Measurements from ENCODE around the gene PHKA2. TPM values are rescaled to one million over a fixed set of nuclear protein-coding genes. Genes with fewer than 3 reads are reported as not detected.
A peak's percentile ranks its signal among the peaks of the same experiment; 100 is the strongest.

Gene PHKA2
- polyA plus RNA-seq, 2 of the 4 experiments (the other 2 are of a cell fraction): 16.1 to 21.2 TPM

GRCh38 chrX:18894156-18894555, 89.8 kb downstream of the PHKA2 start:
- DNase-seq (ENCODE audit: low read depth in 1 of 2, low spot score in 1 of 2) (no peak), ATAC-seq (no peak), FAIRE-seq (no peak)
- H3K4me1 ChIP-seq: no peaks in the 10 kb centered on the region
- no peaks in the 10 kb centered on the region for H3K9me3 ChIP-seq
- TF ChIP-seq RAD21 (conservative IDR thresholded peaks at IDR 0.05 in 1 of 2, IDR thresholded peaks at IDR 0.05 in 1 of 2): peak in 1 of 2 experiments; percentile 27; a peak in 1 of 5 replicates
- TF ChIP-seq RNF2 (IDR thresholded peaks at IDR 0.05; ENCODE audit: borderline replicate concordance, low read depth): no peak
- TF ChIP-seq HEYL (CRISPR knock-in tag; IDR thresholded peaks at IDR 0.05): no peak
- no peak for TF ChIP-seq CBX2 (IDR thresholded peaks at IDR 0.05; ENCODE audit: borderline replicate concordance, low read depth)
- no peak for TF ChIP-seq ESRRA (IDR thresholded peaks at IDR 0.05; ENCODE audit: borderline replicate concordance, low read length)
- no peak for TF ChIP-seq NFE2L2 (conservative IDR thresholded peaks at IDR 0.05; ENCODE audit: low read length)
- TF ChIP-seq SMC3 (IDR thresholded peaks at IDR 0.05): no peak
- TF ChIP-seq CHD4 (IDR thresholded peaks at IDR 0.05; ENCODE audit: borderline replicate concordance): no peak
- no peak for TF ChIP-seq RCOR1 (IDR thresholded peaks at IDR 0.05; ENCODE audit: low read depth, low read length)
- 0 out of 2 replicates have a peak, but pooled peaks have one; percentile 23 for TF ChIP-seq REST (IDR thresholded peaks at IDR 0.05)
- TF ChIP-seq USF2 (IDR thresholded peaks at IDR 0.05): no peak
- TF ChIP-seq HOXA7 (CRISPR knock-in tag; IDR thresholded peaks at IDR 0.05): no peak
- TF ChIP-seq ZNF302 (CRISPR knock-in tag; IDR thresholded peaks at IDR 0.05): no peak
- TF ChIP-seq HMGXB4 (CRISPR knock-in tag; IDR thresholded peaks at IDR 0.05; ENCODE audit: borderline replicate concordance): no peak
- TF ChIP-seq TFCP2L1 (CRISPR knock-in tag; IDR thresholded peaks at IDR 0.05): no peak
- ChIA-PET CTCF (interaction anchor here (1.1 kb wide), 1 partner anchor 484 kb away, joined by 4 read pairs; no protein-coding TSS in a partner anchor), POLR2A (no interaction called here)
- no peak overlapping the region for H3K27ac ChIP-seq
- no peak overlapping the region for H3K4me2 ChIP-seq
- 91% methylated on average over 9 of the region's 18 CpGs for WGBS (ENCODE audit: missing lambda C conversion rate)
- no peak overlapping the region for H3K4me3 ChIP-seq

GRCh38 chrX:18893536-18893935, 90.4 kb downstream of the PHKA2 start:
- POLR2A ChIA-PET: no interaction called here
- H3K4me2 ChIP-seq: no peak overlapping the region
- FAIRE-seq (no peak), DNase-seq (ENCODE audit: low read depth in 1 of 2, low spot score in 1 of 2) (no peak), ATAC-seq (no peak)
- TF ChIP-seq HMGXB4 (CRISPR knock-in tag; IDR thresholded peaks at IDR 0.05; ENCODE audit: borderline replicate concordance) (no peak), E2F6 (IDR thresholded peaks at IDR 0.05; ENCODE audit: borderline replicate concordance, low read depth) (no peak)
- CTCF ChIA-PET: no interaction called here
- no peaks in the 10 kb centered on the region for H3K4me1 ChIP-seq
- no peaks in the 10 kb centered on the region for H3K9me3 ChIP-seq
- H3K4me3 ChIP-seq: no peak overlapping the region
- no peak overlapping the region for H3K27ac ChIP-seq
- 95% methylated on average over 7 of the region's 11 CpGs for WGBS (ENCODE audit: missing lambda C conversion rate)

Measured in A549 (cell line).